ENCODE measurements around the gene ZNF506.
"Not testable (repeated sequence)": the region's sequence is repeated elsewhere in the genome, so short reads cannot be mapped to it uniquely, and the experiment has no call there.

The ZNF506 gene

DNA sequence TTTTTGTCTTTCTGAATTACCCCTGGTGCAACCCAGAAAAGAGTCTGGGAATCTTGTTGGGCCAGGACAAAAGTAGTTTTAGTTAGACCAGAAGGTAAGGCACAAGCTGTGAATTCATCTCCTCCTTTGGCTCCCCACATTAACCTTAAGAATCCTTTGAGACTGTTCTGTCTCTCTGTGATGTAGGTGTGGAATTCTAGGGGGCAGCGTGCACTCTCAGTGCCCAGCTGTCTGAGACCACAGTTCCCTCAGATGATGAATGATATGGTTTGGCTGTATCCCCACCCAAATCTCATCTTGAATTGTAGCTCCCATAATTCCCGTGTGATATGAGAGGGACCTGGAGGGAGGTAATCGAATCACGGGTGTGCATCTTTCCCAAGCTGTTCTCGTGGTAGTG, 43.9 kb downstream of the ZNF506 start:
- no peak for DNase-seq

DNA sequence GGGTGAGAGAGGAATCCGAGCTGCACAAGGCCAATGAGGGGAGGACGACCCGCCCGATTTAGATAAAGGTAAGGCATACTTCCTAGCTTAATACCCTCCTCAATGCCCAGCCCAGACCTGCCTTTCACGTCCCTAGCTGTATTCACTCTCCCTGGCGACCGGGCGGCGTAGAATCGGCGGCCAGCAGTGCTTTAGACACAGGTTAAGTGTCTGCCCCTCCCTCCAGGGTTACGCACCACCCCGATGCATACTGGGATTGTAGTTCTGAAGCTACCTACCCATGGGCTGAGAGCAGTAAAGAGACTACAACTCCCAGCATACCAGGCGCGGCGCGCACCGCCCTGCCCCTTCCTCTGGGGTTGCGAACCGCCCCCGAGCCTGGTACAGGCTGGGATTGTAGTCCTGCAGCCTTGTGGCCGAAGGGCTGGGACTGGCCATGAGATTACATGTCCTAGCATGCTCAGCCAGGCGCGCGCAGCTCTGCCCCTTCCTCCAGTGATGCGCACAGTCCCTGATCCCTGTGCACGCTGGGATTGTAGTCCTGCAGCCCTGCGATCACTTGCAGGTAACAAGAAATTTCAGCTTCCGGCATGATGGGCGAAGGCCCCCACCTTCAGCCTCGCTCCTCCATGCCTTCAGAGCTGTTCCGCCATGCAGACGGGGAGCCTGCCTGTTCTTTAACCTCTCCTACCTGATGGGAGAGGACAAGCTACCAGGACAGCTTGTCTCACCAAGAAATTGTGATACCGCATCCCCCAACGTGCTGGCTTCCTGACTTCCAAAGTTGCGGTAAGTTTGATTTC, 45.1 kb downstream of the ZNF506 start:
- DNase-seq: peak; percentile 96

DNA sequence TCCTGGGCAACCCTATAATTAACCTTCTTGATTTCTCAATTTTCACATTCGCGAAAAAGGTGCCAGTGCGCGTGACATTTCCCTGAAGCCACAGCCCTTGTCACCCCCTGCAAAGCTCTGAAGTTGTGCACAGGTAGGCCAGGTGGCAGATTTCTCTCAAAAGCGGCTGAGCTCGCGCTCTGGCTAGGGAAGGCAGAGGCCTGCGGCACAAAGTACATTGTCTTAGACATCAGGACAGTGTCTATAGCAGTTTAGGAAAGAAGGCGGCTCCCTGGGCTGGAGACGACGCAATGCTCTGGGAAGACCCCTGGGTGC, 45.7 kb downstream of the ZNF506 start:
- DNase-seq: no peak

DNA sequence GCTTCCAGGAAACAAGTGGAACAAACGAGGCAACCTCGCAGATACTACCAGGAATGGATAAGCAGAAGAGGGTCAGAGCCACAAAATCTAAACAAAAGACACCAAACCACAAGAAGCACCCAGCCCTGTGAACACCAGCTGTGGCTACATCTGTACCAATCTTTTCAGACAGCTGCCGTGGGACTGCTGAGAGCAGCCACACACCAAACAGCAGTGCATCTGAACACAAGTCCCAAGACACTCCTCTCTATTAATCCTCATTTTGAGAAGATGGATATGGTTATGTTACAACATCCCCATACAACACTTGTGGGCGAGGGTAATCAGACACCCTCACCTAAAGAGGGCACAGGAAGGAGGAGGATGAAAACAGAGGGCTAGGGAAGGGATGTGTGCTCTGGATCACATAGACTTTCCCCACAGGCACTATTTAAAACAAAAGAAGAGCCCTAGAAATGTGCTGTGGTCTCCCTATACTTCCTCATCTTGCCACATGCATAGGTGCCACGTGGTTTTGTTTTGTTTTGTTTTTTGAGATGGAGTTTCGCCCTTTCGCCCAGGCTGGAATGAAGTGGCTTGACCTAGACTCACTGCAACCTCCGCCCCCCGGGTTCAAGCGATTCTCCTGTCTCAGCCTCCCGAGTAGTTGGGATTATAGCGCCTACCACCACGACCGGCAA, 47.1 kb downstream of the ZNF506 start:
- DNase-seq: no peak

DNA sequence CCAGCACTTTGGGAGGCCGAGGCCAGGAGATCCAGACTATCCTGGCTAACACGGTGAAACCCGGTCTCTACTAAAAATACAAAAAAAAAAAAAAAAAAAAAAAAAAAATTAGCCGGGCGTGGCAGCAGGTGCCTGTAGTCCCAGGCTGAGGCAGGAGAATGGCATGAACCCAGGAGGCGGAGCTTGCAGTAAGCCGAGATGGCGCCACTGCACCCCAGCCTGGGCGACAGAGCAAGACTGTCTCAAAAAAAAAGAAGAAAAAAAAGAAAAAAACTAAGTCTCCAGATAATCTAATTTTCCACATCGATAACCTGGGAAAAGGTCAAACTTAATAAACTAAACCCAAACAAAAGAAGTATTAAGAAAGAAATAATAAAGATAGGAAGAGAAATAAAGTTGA, 49.6 kb downstream of the ZNF506 start:
- not testable (repeated sequence) for DNase-seq

DNA sequence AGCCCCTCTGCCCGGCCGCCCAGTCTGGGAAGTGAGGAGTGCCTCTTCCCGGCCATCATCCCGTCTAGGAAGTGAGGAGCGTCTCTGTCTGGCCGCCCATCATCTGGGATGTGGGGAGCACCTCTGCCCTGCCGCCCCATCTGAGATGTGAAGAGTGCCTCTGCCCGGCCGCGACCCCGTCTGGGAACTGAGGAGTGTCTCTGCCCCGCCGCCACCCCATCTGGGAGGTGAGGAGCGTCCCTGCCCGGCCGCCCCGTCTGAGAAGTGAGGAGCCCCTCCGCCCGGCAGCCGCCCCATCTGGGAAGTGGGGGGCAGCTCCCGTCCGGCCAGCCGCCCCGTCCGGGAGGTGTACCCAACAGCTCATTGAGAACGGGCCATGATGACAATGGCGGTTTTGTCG, 51.6 kb downstream of the ZNF506 start:
- DNase-seq: not testable (repeated sequence)

DNA sequence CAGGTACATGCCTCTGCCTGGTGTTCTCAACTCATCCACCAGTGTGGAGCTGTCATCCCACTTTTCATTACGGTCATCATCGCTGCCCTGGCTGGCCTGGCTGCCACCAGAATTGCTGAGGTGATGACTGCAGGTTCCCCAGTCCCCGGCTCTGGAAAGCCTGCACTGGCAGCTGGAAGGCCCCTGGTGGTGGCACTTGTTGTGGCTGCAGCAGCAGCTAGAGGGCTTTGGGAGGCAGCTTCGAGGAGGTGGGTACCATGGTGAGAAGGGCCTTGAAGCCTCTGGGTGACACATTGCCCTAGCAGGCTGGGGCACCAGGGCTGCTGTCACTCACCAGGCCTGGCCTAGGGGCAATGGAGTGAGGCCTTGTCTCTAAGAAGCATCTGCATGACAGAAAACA, 63.4 kb downstream of the ZNF506 start:
- DNase-seq: no peak

DNA sequence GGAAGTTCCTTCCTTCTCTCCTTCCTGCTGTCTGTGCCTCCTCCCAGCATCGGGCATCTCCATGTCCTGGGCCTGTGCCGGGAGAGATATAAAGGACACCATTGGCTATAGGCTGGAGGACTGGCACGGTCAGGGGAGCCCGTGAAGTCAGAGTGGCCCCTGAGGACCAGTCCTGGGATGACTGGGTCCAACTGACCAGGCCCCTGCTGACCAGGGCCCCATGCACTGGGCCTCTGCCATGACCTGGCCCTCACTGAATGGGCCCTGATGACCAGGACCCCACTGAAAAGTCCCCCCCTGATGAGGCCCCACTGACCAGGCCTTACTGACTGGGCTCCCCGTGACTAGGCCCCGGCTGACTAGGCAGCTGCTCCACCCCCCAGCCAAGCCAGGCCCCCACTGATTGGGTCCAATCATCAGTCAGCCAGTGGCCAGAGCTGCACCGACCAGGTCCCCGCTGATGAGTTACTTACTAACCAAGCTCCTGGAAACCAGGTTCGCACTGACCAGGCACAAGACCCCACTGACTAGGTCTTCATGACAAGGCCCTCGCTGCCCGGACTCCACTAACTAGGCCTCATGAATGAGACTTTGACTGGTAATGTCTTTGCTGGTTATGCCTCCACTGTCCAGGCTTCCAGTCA, 68.7 kb downstream of the ZNF506 start:
- no peak for DNase-seq

DNA sequence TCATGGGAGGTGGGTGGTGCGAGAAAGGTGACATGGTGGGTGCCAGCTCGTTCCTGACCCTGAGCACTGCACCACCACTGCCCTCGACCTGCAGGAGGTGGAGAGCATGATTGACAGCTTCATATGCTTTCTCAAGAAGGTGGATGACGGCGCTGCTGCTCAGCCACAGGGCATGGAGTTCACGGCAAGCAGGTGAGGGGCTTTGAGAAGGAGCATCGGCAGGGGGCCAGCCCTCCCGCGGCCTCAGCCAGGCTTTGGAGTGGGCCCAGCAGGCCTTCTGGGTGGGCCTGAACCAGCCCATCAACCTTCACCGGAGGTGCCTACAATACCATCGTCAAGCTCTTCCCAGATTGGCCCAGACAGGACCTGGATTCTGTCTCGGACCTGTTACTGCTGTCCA, 69.7 kb downstream of the ZNF506 start:
- no peak for DNase-seq

DNA sequence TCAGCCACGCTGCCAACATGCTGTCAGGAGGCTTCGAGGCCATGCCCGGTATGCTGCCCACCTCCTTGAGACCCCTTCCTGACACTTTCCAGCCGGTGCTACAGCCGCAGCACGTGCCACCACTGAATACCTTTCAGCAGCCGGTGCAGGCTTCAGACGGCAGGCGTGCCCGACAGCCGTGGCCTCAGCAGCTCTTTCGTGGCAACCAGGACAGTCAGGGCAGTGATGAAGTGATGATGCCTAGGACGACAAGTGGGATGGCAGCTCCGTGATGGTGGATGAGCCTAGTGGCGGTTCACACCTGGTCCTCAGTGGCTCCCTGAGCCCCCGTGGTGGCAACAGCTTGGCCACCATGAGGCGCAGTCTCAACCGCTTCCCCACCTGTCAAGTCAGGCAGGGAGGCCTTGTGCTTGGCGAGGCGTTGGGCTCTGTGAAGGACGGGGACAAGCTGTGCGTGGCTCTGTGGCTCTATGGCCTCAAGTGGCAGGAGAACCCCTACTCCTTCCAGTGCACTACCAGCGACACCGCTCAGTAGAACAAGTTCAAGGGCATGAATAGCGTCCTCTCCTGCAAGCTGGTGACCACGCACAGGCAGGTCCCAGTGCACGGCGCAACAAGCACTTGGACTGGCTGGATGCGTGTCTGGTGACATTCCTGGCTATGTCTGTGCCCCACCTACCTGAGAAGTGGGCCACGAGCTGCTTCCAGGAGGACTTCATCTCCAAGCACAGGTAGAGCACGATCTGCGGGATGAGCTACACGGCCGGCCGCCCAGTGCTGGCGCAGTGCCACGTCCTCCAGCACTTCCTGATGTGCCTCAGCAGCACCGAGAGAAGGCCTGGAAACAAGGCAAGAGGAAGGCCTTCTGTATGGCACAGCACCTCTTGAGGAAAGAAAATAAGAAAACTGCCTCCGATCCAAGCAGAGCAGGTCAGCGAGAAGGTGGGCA, 70.4 kb downstream of the ZNF506 start:
- DNase-seq: no peak

DNA sequence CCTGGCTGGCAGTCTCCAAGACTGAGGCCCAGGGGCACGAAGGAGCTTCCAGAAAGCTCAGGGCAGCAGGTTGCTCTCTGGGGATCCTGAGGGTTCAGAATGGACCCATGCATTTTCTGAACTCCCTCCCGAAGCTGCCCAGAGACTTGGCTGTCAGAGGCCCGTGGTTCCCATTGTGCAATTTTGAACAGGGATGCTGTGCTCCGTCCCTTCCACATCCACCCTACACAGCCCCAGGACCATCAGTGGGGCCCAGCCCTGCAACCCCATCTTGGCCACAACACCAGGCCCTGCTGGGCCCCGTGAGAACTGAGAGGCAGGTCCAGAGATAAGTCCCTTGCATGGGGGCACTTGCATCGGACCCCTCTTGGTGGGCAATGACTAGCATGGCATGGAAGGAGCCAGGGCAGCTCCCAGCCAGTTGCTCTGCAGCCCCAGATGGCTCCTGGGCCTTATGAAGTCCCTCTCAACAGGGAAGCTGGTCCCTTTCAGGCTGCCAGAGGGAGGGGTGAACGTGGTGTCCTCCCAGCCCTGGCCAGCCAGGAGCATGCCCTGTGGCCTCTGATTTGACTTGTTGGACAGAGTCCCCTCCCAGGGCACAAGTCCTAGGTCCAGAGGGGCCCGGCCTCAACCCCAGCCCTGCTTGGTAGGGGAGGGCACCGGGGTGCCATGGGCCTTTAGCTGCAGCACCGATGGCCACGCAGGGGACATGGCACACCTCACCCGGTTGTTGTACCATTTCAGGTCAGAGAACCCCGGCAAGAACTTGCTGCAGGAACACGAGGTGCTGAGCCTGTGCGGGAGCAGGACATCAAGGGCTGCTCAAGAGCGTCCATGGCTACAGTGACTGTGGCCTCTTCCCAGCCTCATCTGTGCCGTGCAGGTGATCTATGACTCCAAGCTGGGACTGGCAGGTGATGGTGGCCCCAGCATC, 71.4 kb downstream of the ZNF506 start:
- DNase-seq: no peak

DNA sequence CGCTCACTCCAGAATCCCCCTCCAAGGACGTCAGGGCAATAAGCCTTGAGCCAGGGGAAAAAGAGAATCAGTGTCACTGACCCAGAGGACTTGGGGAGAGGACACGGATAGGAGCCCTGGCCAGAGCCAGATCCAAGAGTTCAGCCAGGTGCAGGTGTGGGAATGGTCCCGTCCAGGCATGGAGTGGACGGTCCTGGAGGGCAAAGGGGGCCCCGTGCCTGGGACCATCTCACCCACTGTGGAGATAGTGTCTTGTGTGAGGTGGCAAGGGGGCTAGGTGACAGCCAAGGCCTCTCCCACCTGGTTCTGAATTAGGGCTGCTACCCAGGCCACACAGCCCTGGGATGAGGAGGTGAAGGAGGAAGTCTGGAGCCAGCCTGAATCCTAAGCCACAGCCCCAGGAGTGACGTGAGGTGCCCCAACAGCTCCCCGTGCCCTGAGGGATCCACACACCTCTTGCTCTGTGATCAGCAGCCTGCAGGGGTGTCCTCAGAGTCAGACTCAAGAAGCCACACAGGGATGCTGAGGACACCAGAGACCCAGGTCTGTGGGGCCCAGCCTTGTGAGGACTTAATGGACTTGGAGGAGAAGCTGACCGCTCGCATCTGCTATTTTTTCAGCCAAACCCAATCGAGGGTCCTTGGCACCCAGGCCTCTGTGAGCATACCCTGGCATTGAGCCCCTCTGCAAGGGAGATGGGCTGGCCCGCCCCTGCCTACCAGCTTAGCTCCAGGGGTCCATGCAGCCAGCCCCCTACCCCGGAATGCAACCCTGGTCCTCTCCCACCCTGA, 72.2 kb downstream of the ZNF506 start:
- DNase-seq: no peak

DNA sequence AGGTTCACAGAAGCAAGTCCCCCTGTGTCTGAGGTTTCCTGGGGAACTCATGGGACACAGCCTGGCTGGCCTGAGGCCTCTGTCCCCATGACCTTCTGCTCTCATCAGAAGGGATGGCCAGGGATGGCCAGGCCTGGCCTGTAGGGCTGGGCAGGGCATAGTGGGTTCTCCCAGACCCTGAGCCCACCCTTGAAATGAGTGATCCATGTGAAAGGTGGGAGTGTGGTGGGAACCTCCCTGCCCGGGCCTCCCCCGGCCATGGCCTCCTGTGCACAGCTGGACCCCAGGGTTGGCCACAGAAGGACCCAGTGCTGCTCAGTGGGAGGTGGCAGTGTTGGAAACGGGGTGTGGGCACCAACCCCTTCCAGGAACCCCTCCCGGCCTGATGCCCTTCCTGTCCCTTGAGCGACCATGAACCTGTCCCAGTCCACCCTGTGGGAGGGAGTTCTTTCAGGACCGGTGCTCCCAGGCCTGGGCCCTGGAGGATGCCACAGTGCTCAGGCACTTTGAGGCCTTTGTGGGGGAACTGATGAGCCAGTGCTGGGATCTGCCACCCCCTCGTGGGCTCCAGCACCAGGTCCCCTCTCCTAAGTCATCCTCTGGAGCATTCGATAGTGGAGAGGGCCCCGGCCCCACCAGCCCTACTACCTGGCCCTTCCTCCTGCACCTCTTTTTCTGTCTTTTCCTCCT, 73.2 kb downstream of the ZNF506 start:
- DNase-seq: no peak

DNA sequence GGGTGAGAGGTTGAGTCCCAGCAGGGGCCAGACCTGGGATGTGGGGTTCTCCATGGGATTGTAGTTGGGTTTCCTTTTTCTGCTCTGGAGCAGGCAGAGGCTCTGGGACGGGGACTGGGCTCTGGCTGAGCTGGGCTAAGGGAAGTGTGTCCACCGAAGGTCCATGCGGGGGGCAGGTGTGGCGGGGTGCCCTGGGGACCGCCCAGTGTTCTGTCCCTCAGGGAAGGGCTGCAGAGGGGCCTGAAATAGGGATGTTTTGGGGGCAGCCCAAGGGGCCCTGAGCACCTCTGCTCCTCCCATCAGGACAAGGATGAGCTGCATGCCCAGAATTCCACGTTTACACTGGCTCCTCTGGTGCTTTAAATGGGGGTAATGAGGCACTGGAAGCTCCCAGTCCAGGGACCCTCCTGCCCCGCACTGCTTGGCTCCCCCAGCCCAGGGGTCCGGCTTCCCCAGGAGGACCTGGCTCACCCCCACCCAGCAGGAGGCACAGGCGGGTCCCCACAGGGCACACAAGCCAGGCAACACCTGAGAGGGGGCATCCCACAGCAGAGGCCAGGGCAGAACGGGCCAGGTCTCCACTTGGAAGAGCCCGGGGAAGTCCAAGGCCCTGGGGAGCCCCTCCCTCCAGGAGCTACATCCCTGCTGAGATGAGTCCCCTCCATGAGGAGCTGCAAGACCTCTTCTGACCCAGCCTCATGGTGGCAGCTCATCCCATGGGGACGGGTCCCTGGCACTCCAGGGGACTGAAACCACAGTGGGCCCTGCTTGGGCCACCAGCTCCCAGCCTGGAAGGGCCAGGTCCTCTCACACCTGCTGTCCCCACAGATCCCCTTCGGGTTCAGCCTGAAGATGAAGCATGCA, 74.0 kb downstream of the ZNF506 start:
- DNase-seq: no peak

DNA sequence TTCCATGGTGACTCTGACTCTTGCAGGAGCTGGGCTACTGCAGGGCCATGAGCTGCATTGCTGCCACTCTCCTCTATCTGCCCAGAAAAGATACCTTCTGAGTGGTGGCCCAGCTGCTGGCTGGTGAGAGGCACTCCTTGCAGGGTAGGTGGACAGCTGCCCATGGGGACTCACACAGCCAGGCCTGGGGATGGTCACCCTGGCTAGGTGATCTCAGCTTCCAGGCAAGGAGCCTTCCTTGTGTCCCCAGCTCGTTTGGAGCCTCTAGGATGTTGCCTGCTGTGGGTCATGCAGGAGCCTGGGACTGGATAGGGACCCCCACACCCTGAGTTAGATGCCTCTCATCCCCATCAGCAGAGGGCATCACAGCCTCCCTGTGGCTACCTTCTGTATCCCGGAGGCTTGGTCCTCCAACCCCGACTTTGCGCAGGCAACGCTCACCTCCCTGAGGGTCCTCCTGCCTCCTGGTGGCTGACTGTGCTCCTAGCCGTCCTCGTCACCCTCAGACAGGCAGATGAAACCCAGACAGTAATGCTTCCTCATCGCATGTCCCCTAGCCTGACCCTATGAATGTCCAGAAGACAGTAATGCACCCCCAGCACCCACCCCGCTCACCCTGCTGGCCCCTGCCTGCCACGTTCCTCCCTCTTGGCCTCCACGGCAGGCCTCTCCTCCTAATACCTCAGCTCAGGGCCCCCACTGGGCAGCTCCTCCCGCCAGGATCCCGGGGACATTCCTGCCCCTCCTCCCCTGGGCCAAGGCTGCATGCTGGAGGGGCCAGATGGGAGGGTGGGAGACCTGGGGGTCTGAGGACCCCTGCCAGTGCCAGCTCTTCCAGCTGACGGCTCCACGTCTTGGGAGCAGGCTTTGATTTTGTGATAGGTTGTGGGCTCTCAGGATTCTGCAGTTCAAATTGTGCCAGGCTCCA, 75.0 kb downstream of the ZNF506 start:
- DNase-seq: no peak

DNA sequence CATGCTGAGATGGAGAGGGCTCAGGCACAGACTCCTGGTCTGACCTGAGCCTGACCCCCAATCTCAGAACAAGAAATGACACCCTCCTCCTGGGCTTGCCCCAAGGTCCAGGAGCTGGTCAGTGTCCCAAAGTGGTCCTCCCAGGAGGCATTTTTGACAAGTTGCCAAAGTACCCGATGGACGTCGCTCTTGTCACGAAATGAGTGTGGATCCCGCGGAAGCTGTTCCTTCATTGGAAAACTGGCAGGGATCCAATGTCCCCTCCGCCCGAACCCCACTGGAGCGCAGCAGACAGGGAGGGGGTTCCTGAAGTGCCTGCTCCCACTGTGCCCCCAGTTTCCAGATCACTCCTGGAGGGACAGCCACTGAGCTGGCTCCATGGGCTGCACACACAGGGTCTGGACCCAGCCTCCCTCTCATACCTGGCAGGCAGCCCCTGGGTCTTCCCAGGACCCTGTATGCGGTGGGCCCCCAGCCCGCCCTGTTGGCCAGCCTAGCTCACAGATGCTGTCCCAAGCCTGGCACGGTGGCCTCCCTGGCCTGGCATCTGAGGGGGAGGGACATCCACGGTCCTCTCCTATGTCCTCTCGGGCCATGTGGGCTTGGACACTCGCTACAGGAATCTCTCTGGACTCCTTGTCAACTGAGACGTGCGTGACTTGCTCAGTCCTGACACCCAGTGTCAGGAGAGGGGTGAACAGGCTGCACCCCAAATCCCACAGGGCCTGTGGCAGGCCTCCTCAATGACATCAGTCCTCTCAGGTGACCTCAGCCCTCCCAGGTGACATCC, 75.9 kb downstream of the ZNF506 start:
- no peak for DNase-seq

DNA sequence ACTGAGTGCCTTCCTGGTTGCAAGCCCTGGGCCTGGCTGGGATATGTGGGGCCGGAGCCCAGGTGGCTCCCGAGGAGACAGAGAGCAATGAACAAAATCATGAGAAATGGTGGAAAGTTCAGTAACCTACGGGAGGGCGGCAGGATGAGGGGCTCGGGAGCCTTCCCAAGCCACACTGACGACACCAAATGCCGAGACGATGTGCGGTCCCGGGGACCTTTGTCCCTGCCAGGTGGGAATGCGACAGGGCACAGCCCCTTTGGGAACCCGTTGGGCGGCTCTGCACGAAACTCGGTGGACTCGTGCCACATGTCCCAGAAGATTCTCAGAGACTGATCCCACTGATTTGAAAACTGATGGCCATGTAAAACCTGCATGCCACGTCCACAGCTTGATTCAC, 76.9 kb downstream of the ZNF506 start:
- DNase-seq: no peak

Data from activated CD4-positive, alpha-beta T cell treated with anti-CD3 and anti-CD28 coated beads, Interleukin-2, Interleukin-6, amounts not matched to agents 100 ng/mL and 50 ng/mL, durations not matched to agents 16 hours and 8 hours (primary cell).